HEK293 (cell line): ENCODE results near the gene MTURN.
A peak's percentile ranks its signal among the peaks of the same experiment; 100 is the strongest.

Experiments
- CTCF ChIA-PET: fragments of 350-600 bp; formaldehyde crosslinking; extraction: SDS; loops from one replicate; lab custom pipeline; 2021; ENCODE audit warnings: antibody characterized with exemption; lab: Yijun Ruan, JAX
- POLR2A ChIA-PET: fragments of 300-600 bp; formaldehyde crosslinking; extraction: SDS; loops from one replicate; lab custom pipeline; 2020; ENCODE audit warnings: antibody characterized with exemption, inconsistent platforms; lab: Yijun Ruan, JAX
- H3K27ac ChIP-seq: fragments of 200-500 bp; sonication (Bioruptor generic); 2 replicates; pipeline ENCODE4 v1.5.1; 2014; ENCODE audit warnings: low read depth, low read length, control low read depth, inconsistent platforms; ENCODE audit errors: extremely low read depth
- H3K36me3 ChIP-seq, 2 experiments: fragments of 200-500 bp in 1 of 2; sonication (Bioruptor generic) in 1 of 2; 1 replicate in 1 of 2; 2 replicates in 1 of 2; pipeline ENCODE4 v1.5.1; 2014 to 2017; ENCODE audit warnings: inconsistent platforms in 2 of 2, low read length in 2 of 2; ENCODE audit not compliant: control insufficient read depth in 2 of 2, insufficient read depth in 1 of 2
- H3K4me1 ChIP-seq: fragments of 200-500 bp; sonication (Bioruptor generic); 2 replicates; pipeline ENCODE4 v1.5.1; 2014; ENCODE audit warnings: mild to moderate bottlenecking, low read length, inconsistent platforms; ENCODE audit not compliant: control insufficient read depth, insufficient read depth
- H3K4me3 ChIP-seq: 2 replicates; pipeline ENCODE4 v1.5.1; 2011; ENCODE audit warnings: low read depth, mild to moderate bottlenecking, control low read depth, low read length, moderate library complexity
- H3K9me3 ChIP-seq: fragments of 200-500 bp; sonication (Bioruptor generic); 2 replicates; pipeline ENCODE4 v1.5.1; 2014; ENCODE audit warnings: low read depth, low read length, inconsistent platforms; ENCODE audit not compliant: control insufficient read depth, insufficient read depth
- BCL11A ChIP-seq: fragments of 450-650 bp; formaldehyde crosslinking; IDR thresholded peaks from 2 replicates; pipeline ENCODE4 v1.5.1; 2016; ENCODE audit warnings: low read depth, missing biosample characterization, missing genetic modification characterization
- BCL11B ChIP-seq: fragments of 450-650 bp; formaldehyde crosslinking; IDR thresholded peaks from 2 replicates; pipeline ENCODE4 v1.5.1; 2016; ENCODE audit warnings: low read depth, missing biosample characterization, missing genetic modification characterization
- EGR2 ChIP-seq: fragments of 450-650 bp; formaldehyde crosslinking; IDR thresholded peaks from 2 replicates; pipeline ENCODE4 v1.5.1; 2016; ENCODE audit warnings: low read depth, missing biosample characterization, missing genetic modification characterization
- FEZF1 ChIP-seq: fragments of 450-650 bp; formaldehyde crosslinking; IDR thresholded peaks from 2 replicates; pipeline ENCODE4 v1.5.1; 2016; ENCODE audit warnings: missing biosample characterization, missing genetic modification characterization
- GLIS2 ChIP-seq: fragments of 450-650 bp; formaldehyde crosslinking; IDR thresholded peaks from 2 replicates; pipeline ENCODE4 v1.5.1; 2016; ENCODE audit warnings: missing biosample characterization, missing genetic modification characterization
- HOXA7 ChIP-seq: sonication (generic); formaldehyde crosslinking; IDR thresholded peaks from 2 replicates; pipeline ENCODE4 v1.8.1; 2022; ENCODE audit warnings: missing genetic modification reagents, borderline replicate concordance
- IKZF3 ChIP-seq: fragments of 450-650 bp; IDR thresholded peaks from 2 replicates; pipeline ENCODE4 v1.5.0; 2018; ENCODE audit warnings: missing biosample characterization, mild to moderate bottlenecking, missing genetic modification characterization, moderate library complexity
- MEIS1 ChIP-seq: sonication (generic); formaldehyde crosslinking; IDR thresholded peaks from 2 replicates; pipeline ENCODE4 v1.8.1; 2022; ENCODE audit warnings: missing genetic modification reagents, mild to moderate bottlenecking, borderline replicate concordance
- PRDM1 ChIP-seq: fragments of 450-650 bp; formaldehyde crosslinking; IDR thresholded peaks from 2 replicates; pipeline ENCODE4; 2016; ENCODE audit warnings: missing biosample characterization, missing genetic modification characterization
- SCRT1 ChIP-seq: fragments of 450-650 bp; formaldehyde crosslinking; IDR thresholded peaks from 2 replicates; pipeline ENCODE4 v1.5.1; 2016; ENCODE audit warnings: missing biosample characterization, missing genetic modification characterization, borderline replicate concordance
- SETDB1 ChIP-seq: IDR thresholded peaks from one replicate; pipeline ENCODE4 v1.6.1; 2017; ENCODE audit warnings: mild to moderate bottlenecking, low read length, moderate library complexity, mixed read lengths; ENCODE audit not compliant: insufficient read length
- SP2 ChIP-seq: fragments of 450-650 bp; formaldehyde crosslinking; IDR thresholded peaks from 2 replicates; pipeline ENCODE4 v1.5.1; 2016; ENCODE audit warnings: missing biosample characterization, missing genetic modification characterization
- YY2 ChIP-seq: fragments of 450-650 bp; formaldehyde crosslinking; IDR thresholded peaks from 2 replicates; pipeline ENCODE4 v1.5.1; 2016; ENCODE audit warnings: missing biosample characterization, missing genetic modification characterization
- ZBTB17 ChIP-seq: fragments of 450-650 bp; formaldehyde crosslinking; IDR thresholded peaks from 2 replicates; pipeline ENCODE4 v1.5.1; 2016; ENCODE audit warnings: missing biosample characterization, missing genetic modification characterization
- ZFHX2 ChIP-seq: fragments of 450-650 bp; formaldehyde crosslinking; conservative IDR thresholded peaks from 2 replicates; pipeline ENCODE4 v1.5.1; 2016; ENCODE audit warnings: missing biosample characterization, missing genetic modification characterization
- ZIC2 ChIP-seq: fragments of 450-650 bp; formaldehyde crosslinking; IDR thresholded peaks from 2 replicates; pipeline ENCODE4 v1.5.1; 2016; ENCODE audit warnings: missing biosample characterization, missing genetic modification characterization
- ZNF132 ChIP-seq: fragments of 450-650 bp; formaldehyde crosslinking; IDR thresholded peaks from 2 replicates; pipeline ENCODE4 v1.5.1; 2017; ENCODE audit warnings: missing biosample characterization, missing genetic modification characterization, borderline replicate concordance
- ZNF157 ChIP-seq: fragments of 450-650 bp; formaldehyde crosslinking; IDR thresholded peaks from 2 replicates; pipeline ENCODE4 v1.5.1; 2016; ENCODE audit warnings: missing biosample characterization, missing genetic modification characterization
- ZNF169 ChIP-seq: fragments of 450-650 bp; formaldehyde crosslinking; IDR thresholded peaks from 2 replicates; pipeline ENCODE4 v1.5.1; 2016; ENCODE audit warnings: missing biosample characterization, missing genetic modification characterization
- ZNF214 ChIP-seq: fragments of 450-650 bp; formaldehyde crosslinking; IDR thresholded peaks from 2 replicates; pipeline ENCODE4 v1.5.1; 2017; ENCODE audit warnings: missing biosample characterization, mild to moderate bottlenecking, missing genetic modification characterization, borderline replicate concordance
- ZNF292 ChIP-seq: fragments of 450-650 bp; formaldehyde crosslinking; IDR thresholded peaks from 2 replicates; pipeline ENCODE4 v1.5.1; 2016; ENCODE audit warnings: low read depth, missing biosample characterization, missing genetic modification characterization, borderline replicate concordance
- ZNF311 ChIP-seq: fragments of 450-650 bp; formaldehyde crosslinking; IDR thresholded peaks from 2 replicates; pipeline ENCODE4 v1.5.1; 2017; ENCODE audit warnings: missing biosample characterization, missing genetic modification characterization, borderline replicate concordance
- ZNF366 ChIP-seq: fragments of 450-650 bp; formaldehyde crosslinking; conservative IDR thresholded peaks from 2 replicates; pipeline ENCODE4 v1.5.1; 2016; ENCODE audit warnings: missing biosample characterization, missing genetic modification characterization
- ZNF391 ChIP-seq: fragments of 450-650 bp; formaldehyde crosslinking; IDR thresholded peaks from 2 replicates; pipeline ENCODE4 v1.5.1; 2016; ENCODE audit warnings: low read depth, missing biosample characterization, missing genetic modification characterization, borderline replicate concordance
- ZNF488 ChIP-seq: fragments of 450-650 bp; formaldehyde crosslinking; IDR thresholded peaks from 2 replicates; pipeline ENCODE4 v1.5.1; 2016; ENCODE audit warnings: missing biosample characterization, missing genetic modification characterization
- ZNF501 ChIP-seq: fragments of 450-650 bp; formaldehyde crosslinking; IDR thresholded peaks from 2 replicates; pipeline ENCODE4 v1.5.1; 2016; ENCODE audit warnings: missing biosample characterization, missing genetic modification characterization
- ZNF513 ChIP-seq: fragments of 450-650 bp; IDR thresholded peaks from 2 replicates; pipeline ENCODE4 v1.5.1; 2018; ENCODE audit warnings: missing biosample characterization, missing genetic modification characterization
- ZNF521 ChIP-seq: fragments of 450-650 bp; formaldehyde crosslinking; IDR thresholded peaks from 2 replicates; pipeline ENCODE4 v1.5.1; 2017; ENCODE audit warnings: missing biosample characterization, mild to moderate bottlenecking, missing genetic modification characterization
- ZNF600 ChIP-seq: fragments of 450-650 bp; formaldehyde crosslinking; IDR thresholded peaks from 2 replicates; pipeline ENCODE4 v1.5.1; 2016; ENCODE audit warnings: missing biosample characterization, missing genetic modification characterization
- ZNF677 ChIP-seq: fragments of 450-650 bp; IDR thresholded peaks from 2 replicates; pipeline ENCODE4 v1.5.0; 2018; ENCODE audit warnings: missing biosample characterization, mild to moderate bottlenecking, missing genetic modification characterization, moderate library complexity
- ZNF747 ChIP-seq: fragments of 450-650 bp; formaldehyde crosslinking; IDR thresholded peaks from 2 replicates; pipeline ENCODE4 v1.5.1; 2016; ENCODE audit warnings: missing biosample characterization, missing genetic modification characterization
- ZNF768 ChIP-seq: fragments of 450-650 bp; formaldehyde crosslinking; IDR thresholded peaks from 2 replicates; pipeline ENCODE4 v1.5.1; 2018; ENCODE audit warnings: missing biosample characterization, mild to moderate bottlenecking, missing genetic modification characterization
- ZNF777 ChIP-seq: fragments of 450-650 bp; formaldehyde crosslinking; IDR thresholded peaks from 2 replicates; pipeline ENCODE4 v1.5.1; 2017; ENCODE audit warnings: missing biosample characterization, missing genetic modification characterization, borderline replicate concordance

Gene MTURN

GRCh38 chr7:30175636-30176147 is 40.9 kb downstream of the MTURN start:
- H3K9me3 ChIP-seq: no peaks in the 10 kb centered on the region
- no peak overlapping the region for H3K4me3 ChIP-seq
- ChIA-PET POLR2A (no interaction called here), CTCF (no interaction called here)
- H3K27ac ChIP-seq: no peak overlapping the region
- TF ChIP-seq FEZF1 (tag by site-specific recombination): no peak
- no peak for TF ChIP-seq ZNF132 (tag by site-specific recombination)
- TF ChIP-seq SETDB1: no peak
- no peak for TF ChIP-seq BCL11A (tag by site-specific recombination)
- TF ChIP-seq SP2 (tag by site-specific recombination): no peak
- TF ChIP-seq SCRT1 (tag by site-specific recombination): no peak
- TF ChIP-seq IKZF3 (tag by site-specific recombination): no peak
- TF ChIP-seq ZNF677 (tag by site-specific recombination): no peak
- no peak for TF ChIP-seq HOXA7 (CRISPR knock-in tag)
- TF ChIP-seq ZNF169 (tag by site-specific recombination): no peak
- no peak for TF ChIP-seq ZNF768 (tag by site-specific recombination)
- TF ChIP-seq BCL11B: no peak
- TF ChIP-seq ZNF292 (tag by site-specific recombination): no peak
- TF ChIP-seq ZNF391 (tag by site-specific recombination): no peak
- no peak for TF ChIP-seq ZNF157 (tag by site-specific recombination)
- TF ChIP-seq ZIC2 (tag by site-specific recombination): no peak
- no peak for TF ChIP-seq ZNF777 (tag by site-specific recombination)
- no peak for TF ChIP-seq YY2
- no peak for TF ChIP-seq ZBTB17 (tag by site-specific recombination)
- H3K36me3 ChIP-seq: no peaks in the 10 kb centered on the region
- peaks cover 10% of the 10 kb centered on the region for H3K4me1 ChIP-seq

- TF ChIP-seq BCL11B (no peak), MEIS1 (CRISPR knock-in tag) (no peak), EGR2 (tag by site-specific recombination) (peak; percentile 26; the same call in 1 of the 2 replicates), ZFHX2 (tag by site-specific recombination) (0 out of 2 replicates have a peak, but pooled peaks have one; percentile 8)
Observed at GRCh38 chr7:30176463-30177109, 41.8 kb downstream of the MTURN start.

GRCh38 chr7:30177186-30177585 is 42.4 kb downstream of the MTURN start:
- Histone ChIP-seq H3K4me1 (peaks cover 9% of the 10 kb centered on the region), H3K4me3 (no peak overlapping the region), H3K9me3 (no peaks in the 10 kb centered on the region), H3K27ac (no peak overlapping the region), H3K36me3 (no peaks in the 10 kb centered on the region)
- ChIA-PET POLR2A (no interaction called here), CTCF (no interaction called here)
- TF ChIP-seq ZNF747 (tag by site-specific recombination) (no peak), ZNF513 (no peak), ZNF132 (tag by site-specific recombination) (no peak), ZNF768 (tag by site-specific recombination) (no peak), PRDM1 (tag by site-specific recombination) (no peak), ZNF501 (no peak), ZNF521 (tag by site-specific recombination) (no peak), ZNF292 (tag by site-specific recombination) (no peak), ZNF488 (no peak), GLIS2 (tag by site-specific recombination) (no peak), ZNF311 (tag by site-specific recombination) (no peak), ZNF366 (tag by site-specific recombination) (no peak), ZNF600 (tag by site-specific recombination) (no peak), ZNF214 (no peak)

More at GRCh38 chr7:30176463-30177109, 41.8 kb downstream of the MTURN start:
- Histone ChIP-seq H3K4me1 (peaks cover 10% of the 10 kb centered on the region), H3K27ac (no peak overlapping the region), H3K36me3 (no peaks in the 10 kb centered on the region), H3K9me3 (no peaks in the 10 kb centered on the region), H3K4me3 (no peak overlapping the region)
- CTCF ChIA-PET: no interaction called here
- POLR2A ChIA-PET: no interaction called here
